ENCODE results near the gene TTC16. TPM values are rescaled to one million over a fixed set of nuclear protein-coding genes. Genes with fewer than 3 reads are reported as not detected.

The TTC16 gene
- total and polyA plus RNA-seq, 2 donors (not counting 1 experiment from before 2014, with no cell fraction given), result 0.25 TPM; not detected in 1

DNA sequence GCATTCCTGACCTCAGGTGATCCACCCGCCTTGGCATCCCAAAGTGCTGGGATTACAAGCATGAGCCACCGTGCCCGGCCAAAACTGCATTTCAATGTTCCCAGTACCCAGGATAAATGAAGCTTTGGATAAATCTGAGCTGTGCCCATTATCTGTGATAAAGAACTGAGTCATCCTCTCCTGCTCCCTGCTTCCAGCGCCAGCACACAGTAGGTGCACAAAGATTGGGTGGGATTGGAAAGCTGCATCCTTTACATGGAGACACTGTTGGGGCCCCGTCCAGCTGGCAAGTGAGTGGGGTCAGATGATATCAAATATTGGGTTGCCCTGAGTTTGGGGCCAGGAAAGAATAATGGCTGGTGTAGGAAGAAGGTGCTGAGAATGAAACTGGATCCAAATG, 45.2 kb downstream of the TTC16 start:
- Histone ChIP-seq H3K4me1 (ENCODE audit: control insufficient read depth in 2 of 2, insufficient read depth in 2 of 2, low read length in 2 of 2) (peaks cover 0 to 16% of the 10 kb centered on the region in 2 donors), H3K4me2 (replicated peaks; ENCODE audit: low read depth, low read length, poor library complexity, severe bottlenecking) (no peak overlapping the region), H3K9me3 (ENCODE audit: control extremely low read depth in 1 of 3, control insufficient read depth in 2 of 3, insufficient read depth in 1 of 3, low read length in 2 of 3) (no peaks in the 10 kb centered on the region), H3K79me2 (ENCODE audit: control insufficient read depth, insufficient read depth, low read length) (peaks cover 97% of the 10 kb centered on the region), H3K27ac (ENCODE audit: low read length in 2 of 2) (peak overlapping the region in 1 of 2 donors; percentile 30), H3K4me3 (ENCODE audit: control extremely low read depth in 1 of 5, extremely low read depth in 1 of 5, insufficient read depth in 1 of 5, low read depth in 2 of 5, low read length in 4 of 5) (no peak overlapping the region), H4K20me1 (ENCODE audit: control insufficient read depth, insufficient read depth, low read length, poor library complexity, severe bottlenecking) (peaks cover 98% of the 10 kb centered on the region), H2AFZ (ENCODE audit: insufficient read depth, low read depth, low read length, poor library complexity, severe bottlenecking) (no peak overlapping the region), H3K27me3 (replicated peaks in 1 of 4; ENCODE audit: control extremely low read depth in 1 of 4, control insufficient read depth in 3 of 4, insufficient read depth in 4 of 4, low read length in 3 of 4) (no peaks in the 10 kb centered on the region), H3K36me3 (replicated peaks in 1 of 2; ENCODE audit: control extremely low read depth in 1 of 2, control insufficient read depth in 1 of 2, extremely low read depth in 1 of 2, insufficient read depth in 2 of 2, low read length in 1 of 2) (peaks cover 0 to 67% of the 10 kb centered on the region in 2 experiments), H3K9ac (ENCODE audit: low read length) (no peak overlapping the region)
- intact Hi-C loops (cut with micrococcal nuclease), result no loop called here
- no peak overlapping the region for H3K27ac Mint-ChIP-seq
- 100% methylated on average over 4 of the region's 5 CpGs for WGBS (ENCODE audit: insufficient coverage)
- H3K4me3 Mint-ChIP-seq, result no peak overlapping the region
- DNase-seq, result no peak
- H3K9me3 Mint-ChIP-seq (ENCODE audit: insufficient read depth), result no peaks in the 10 kb centered on the region
- H3K4me1 Mint-ChIP-seq, result peaks cover 33% of the 10 kb centered on the region
- POLR2A ChIA-PET, result no interaction called here
- no peaks in the 10 kb centered on the region for H3K27me3 Mint-ChIP-seq
- no peak for TF ChIP-seq EZH2 (IDR thresholded peaks at IDR 0.05; ENCODE audit: borderline replicate concordance, insufficient read depth, low read depth, low read length, poor library complexity, severe bottlenecking)
- TF ChIP-seq, protein P1, sequence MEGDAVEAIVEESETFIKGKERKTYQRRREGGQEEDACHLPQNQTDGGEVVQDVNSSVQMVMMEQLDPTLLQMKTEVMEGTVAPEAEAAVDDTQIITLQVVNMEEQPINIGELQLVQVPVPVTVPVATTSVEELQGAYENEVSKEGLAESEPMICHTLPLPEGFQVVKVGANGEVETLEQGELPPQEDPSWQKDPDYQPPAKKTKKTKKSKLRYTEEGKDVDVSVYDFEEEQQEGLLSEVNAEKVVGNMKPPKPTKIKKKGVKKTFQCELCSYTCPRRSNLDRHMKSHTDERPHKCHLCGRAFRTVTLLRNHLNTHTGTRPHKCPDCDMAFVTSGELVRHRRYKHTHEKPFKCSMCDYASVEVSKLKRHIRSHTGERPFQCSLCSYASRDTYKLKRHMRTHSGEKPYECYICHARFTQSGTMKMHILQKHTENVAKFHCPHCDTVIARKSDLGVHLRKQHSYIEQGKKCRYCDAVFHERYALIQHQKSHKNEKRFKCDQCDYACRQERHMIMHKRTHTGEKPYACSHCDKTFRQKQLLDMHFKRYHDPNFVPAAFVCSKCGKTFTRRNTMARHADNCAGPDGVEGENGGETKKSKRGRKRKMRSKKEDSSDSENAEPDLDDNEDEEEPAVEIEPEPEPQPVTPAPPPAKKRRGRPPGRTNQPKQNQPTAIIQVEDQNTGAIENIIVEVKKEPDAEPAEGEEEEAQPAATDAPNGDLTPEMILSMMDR (IDR thresholded peaks at IDR 0.05), result no peak
- no peak for ATAC-seq (ENCODE audit: low read depth)
- CTCF ChIA-PET, result interaction anchor here (1.0 to 2.3 kb wide), 3 partner anchors 24 to 109 kb away, joined by 3 to 5 read pairs (median 4); partner anchors contain the start of gene TOR2A

DNA sequence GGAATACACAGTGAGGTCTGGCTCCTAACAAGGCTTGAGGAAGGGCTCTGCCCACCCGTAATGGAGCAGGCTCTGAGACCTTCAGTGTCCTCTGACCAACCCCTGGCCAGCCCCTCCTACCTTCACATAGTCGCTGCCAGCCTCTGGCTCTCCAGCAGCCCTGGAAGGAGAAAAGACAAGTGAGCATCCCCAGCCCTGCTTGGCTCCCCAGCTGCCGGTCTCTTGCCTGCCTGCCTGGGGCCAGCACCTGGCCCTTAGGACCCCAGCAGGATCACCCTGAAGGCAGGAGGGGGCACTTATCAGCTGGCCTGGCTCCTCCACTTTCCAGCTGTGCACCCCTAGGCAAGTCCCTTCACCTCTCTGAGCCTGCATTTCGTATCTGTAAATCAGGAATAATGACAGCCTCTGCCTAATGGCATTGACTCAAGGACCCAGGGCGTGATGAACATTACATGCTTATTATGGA, 45.6 kb downstream of the TTC16 start:
- intact Hi-C loops (cut with micrococcal nuclease), result no loop called here
- no peaks in the 10 kb centered on the region for H3K9me3 Mint-ChIP-seq (ENCODE audit: insufficient read depth)
- Histone ChIP-seq H3K4me2 (replicated peaks; ENCODE audit: low read depth, low read length, poor library complexity, severe bottlenecking) (no peak overlapping the region), H3K27ac (ENCODE audit: low read length in 2 of 2) (peak overlapping the region in 1 of 2 donors; percentile 30), H3K9ac (ENCODE audit: low read length) (no peak overlapping the region), H3K36me3 (replicated peaks in 1 of 2; ENCODE audit: control extremely low read depth in 1 of 2, control insufficient read depth in 1 of 2, extremely low read depth in 1 of 2, insufficient read depth in 2 of 2, low read length in 1 of 2) (peaks cover 0 to 72% of the 10 kb centered on the region in 2 experiments), H3K4me3 (ENCODE audit: control extremely low read depth in 1 of 5, extremely low read depth in 1 of 5, insufficient read depth in 1 of 5, low read depth in 2 of 5, low read length in 4 of 5) (no peak overlapping the region), H3K9me3 (ENCODE audit: control extremely low read depth in 1 of 3, control insufficient read depth in 2 of 3, insufficient read depth in 1 of 3, low read length in 2 of 3) (no peaks in the 10 kb centered on the region), H3K79me2 (ENCODE audit: control insufficient read depth, insufficient read depth, low read length) (peaks cover 97% of the 10 kb centered on the region), H2AFZ (ENCODE audit: insufficient read depth, low read depth, low read length, poor library complexity, severe bottlenecking) (no peak overlapping the region), H3K27me3 (replicated peaks in 1 of 4; ENCODE audit: control extremely low read depth in 1 of 4, control insufficient read depth in 3 of 4, insufficient read depth in 4 of 4, low read length in 3 of 4) (no peaks in the 10 kb centered on the region), H3K4me1 (ENCODE audit: control insufficient read depth in 2 of 2, insufficient read depth in 2 of 2, low read length in 2 of 2) (peaks cover 0 to 20% of the 10 kb centered on the region in 2 donors), H4K20me1 (ENCODE audit: control insufficient read depth, insufficient read depth, low read length, poor library complexity, severe bottlenecking) (peaks cover 99% of the 10 kb centered on the region)
- H3K4me3 Mint-ChIP-seq, result no peak overlapping the region
- H3K27me3 Mint-ChIP-seq, result no peaks in the 10 kb centered on the region
- WGBS (ENCODE audit: insufficient coverage), result 96% methylated on average over 5 of the region's 5 CpGs
- TF ChIP-seq, protein P1 (IDR thresholded peaks at IDR 0.05), result no peak
- H3K4me1 Mint-ChIP-seq, result peaks cover 37% of the 10 kb centered on the region
- no peak overlapping the region for H3K27ac Mint-ChIP-seq
- DNase-seq (no peak), ATAC-seq (ENCODE audit: low read depth) (no peak)
- ChIA-PET POLR2A (no interaction called here), CTCF (interaction anchor here (1.0 to 2.3 kb wide), 3 partner anchors 23 to 108 kb away, joined by 3 to 5 read pairs (median 4); partner anchors contain the start of gene TOR2A)
